ENCODE data around the gene NUP188. TPM values are rescaled to one million over a fixed set of nuclear protein-coding genes. Genes with fewer than 3 reads are reported as not detected.

NUP188 gene
- total and polyA plus RNA-seq, 2 donors (not counting 1 experiment from before 2014, with no cell fraction given), result 42.8 to 83.6 TPM

GRCh38 chr9:128992995-128993394, 45.5 kb downstream of the NUP188 start:
- Histone ChIP-seq H3K4me1 (ENCODE audit: control insufficient read depth in 2 of 2, insufficient read depth in 2 of 2, low read length in 2 of 2) (no peaks in the 10 kb centered on the region), H2AFZ (ENCODE audit: insufficient read depth, low read depth, low read length, poor library complexity, severe bottlenecking) (no peak overlapping the region), H3K4me3 (ENCODE audit: control extremely low read depth in 1 of 5, extremely low read depth in 1 of 5, insufficient read depth in 1 of 5, low read depth in 2 of 5, low read length in 4 of 5) (no peak overlapping the region), H3K27ac (ENCODE audit: low read length in 2 of 2) (no peak overlapping the region), H3K9ac (ENCODE audit: low read length) (no peak overlapping the region), H3K4me2 (replicated peaks; ENCODE audit: low read depth, low read length, poor library complexity, severe bottlenecking) (no peak overlapping the region), H3K36me3 (replicated peaks in 1 of 2; ENCODE audit: control extremely low read depth in 1 of 2, control insufficient read depth in 1 of 2, extremely low read depth in 1 of 2, insufficient read depth in 2 of 2, low read length in 1 of 2) (peaks cover 2 to 74% of the 10 kb centered on the region in 2 experiments), H4K20me1 (ENCODE audit: control insufficient read depth, insufficient read depth, low read length, poor library complexity, severe bottlenecking) (no peaks in the 10 kb centered on the region), H3K79me2 (ENCODE audit: control insufficient read depth, insufficient read depth, low read length) (no peaks in the 10 kb centered on the region), H3K27me3 (replicated peaks in 1 of 4; ENCODE audit: control extremely low read depth in 1 of 4, control insufficient read depth in 3 of 4, insufficient read depth in 4 of 4, low read length in 3 of 4) (no peaks in the 10 kb centered on the region), H3K9me3 (ENCODE audit: control extremely low read depth in 1 of 3, control insufficient read depth in 2 of 3, insufficient read depth in 1 of 3, low read length in 2 of 3) (no peaks in the 10 kb centered on the region)
- Mint-ChIP-seq H3K4me1 (no peaks in the 10 kb centered on the region), H3K4me3 (no peak overlapping the region), H3K27ac (no peak overlapping the region), H3K27me3 (no peaks in the 10 kb centered on the region), H3K9me3 (ENCODE audit: insufficient read depth) (no peaks in the 10 kb centered on the region)
- ChIA-PET CTCF (interaction anchor here (0.9 to 1.5 kb wide), 2 partner anchors 13 to 40 kb away, joined by 3 to 5 read pairs; no protein-coding TSS in a partner anchor), POLR2A (no interaction called here)
- no peak for ATAC-seq (ENCODE audit: low read depth)
- TF ChIP-seq, protein P1, sequence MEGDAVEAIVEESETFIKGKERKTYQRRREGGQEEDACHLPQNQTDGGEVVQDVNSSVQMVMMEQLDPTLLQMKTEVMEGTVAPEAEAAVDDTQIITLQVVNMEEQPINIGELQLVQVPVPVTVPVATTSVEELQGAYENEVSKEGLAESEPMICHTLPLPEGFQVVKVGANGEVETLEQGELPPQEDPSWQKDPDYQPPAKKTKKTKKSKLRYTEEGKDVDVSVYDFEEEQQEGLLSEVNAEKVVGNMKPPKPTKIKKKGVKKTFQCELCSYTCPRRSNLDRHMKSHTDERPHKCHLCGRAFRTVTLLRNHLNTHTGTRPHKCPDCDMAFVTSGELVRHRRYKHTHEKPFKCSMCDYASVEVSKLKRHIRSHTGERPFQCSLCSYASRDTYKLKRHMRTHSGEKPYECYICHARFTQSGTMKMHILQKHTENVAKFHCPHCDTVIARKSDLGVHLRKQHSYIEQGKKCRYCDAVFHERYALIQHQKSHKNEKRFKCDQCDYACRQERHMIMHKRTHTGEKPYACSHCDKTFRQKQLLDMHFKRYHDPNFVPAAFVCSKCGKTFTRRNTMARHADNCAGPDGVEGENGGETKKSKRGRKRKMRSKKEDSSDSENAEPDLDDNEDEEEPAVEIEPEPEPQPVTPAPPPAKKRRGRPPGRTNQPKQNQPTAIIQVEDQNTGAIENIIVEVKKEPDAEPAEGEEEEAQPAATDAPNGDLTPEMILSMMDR (IDR thresholded peaks at IDR 0.05), result no peak
- no peak for TF ChIP-seq EZH2 (IDR thresholded peaks at IDR 0.05; ENCODE audit: borderline replicate concordance, insufficient read depth, low read depth, low read length, poor library complexity, severe bottlenecking)
- intact Hi-C loops (cut with micrococcal nuclease), result no loop called here
- WGBS (ENCODE audit: insufficient coverage), result 98% methylated on average over 7 of the region's 7 CpGs
- no peak for DNase-seq

DNA sequence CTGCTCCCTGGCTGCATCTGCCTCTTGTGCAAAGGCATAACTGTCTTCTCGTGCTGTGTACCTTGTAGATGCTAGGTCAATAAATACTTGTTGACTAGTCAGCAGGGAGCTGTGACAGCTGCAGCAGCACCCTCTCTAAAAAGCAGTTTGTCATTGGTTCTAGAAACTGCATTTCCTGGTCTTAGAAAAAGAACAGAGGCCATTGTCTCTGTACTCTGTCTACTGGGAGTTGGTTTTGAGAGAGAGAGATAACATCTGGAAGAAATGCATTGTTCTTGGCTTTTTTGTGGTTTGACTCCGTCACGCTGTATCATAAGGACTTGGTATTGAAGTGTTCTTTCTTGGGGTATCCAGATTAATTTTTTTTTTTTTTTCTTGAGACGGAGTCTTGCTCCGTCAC, 48.3 kb downstream of the NUP188 start:
- Histone ChIP-seq H3K4me3 (ENCODE audit: control extremely low read depth in 1 of 5, extremely low read depth in 1 of 5, insufficient read depth in 1 of 5, low read depth in 2 of 5, low read length in 4 of 5) (no peak overlapping the region), H3K9ac (ENCODE audit: low read length) (no peak overlapping the region), H3K9me3 (ENCODE audit: control extremely low read depth in 1 of 3, control insufficient read depth in 2 of 3, insufficient read depth in 1 of 3, low read length in 2 of 3) (no peaks in the 10 kb centered on the region), H3K36me3 (replicated peaks in 1 of 2; ENCODE audit: control extremely low read depth in 1 of 2, control insufficient read depth in 1 of 2, extremely low read depth in 1 of 2, insufficient read depth in 2 of 2, low read length in 1 of 2) (peaks cover 0 to 84% of the 10 kb centered on the region in 2 experiments), H3K27me3 (replicated peaks in 1 of 4; ENCODE audit: control extremely low read depth in 1 of 4, control insufficient read depth in 3 of 4, insufficient read depth in 4 of 4, low read length in 3 of 4) (no peaks in the 10 kb centered on the region), H2AFZ (ENCODE audit: insufficient read depth, low read depth, low read length, poor library complexity, severe bottlenecking) (no peak overlapping the region), H3K4me2 (replicated peaks; ENCODE audit: low read depth, low read length, poor library complexity, severe bottlenecking) (no peak overlapping the region), H3K4me1 (ENCODE audit: control insufficient read depth in 2 of 2, insufficient read depth in 2 of 2, low read length in 2 of 2) (no peaks in the 10 kb centered on the region), H3K79me2 (ENCODE audit: control insufficient read depth, insufficient read depth, low read length) (no peaks in the 10 kb centered on the region), H3K27ac (ENCODE audit: low read length in 2 of 2) (no peak overlapping the region), H4K20me1 (ENCODE audit: control insufficient read depth, insufficient read depth, low read length, poor library complexity, severe bottlenecking) (no peaks in the 10 kb centered on the region)
- ChIA-PET CTCF (no interaction called here), POLR2A (no interaction called here)
- Mint-ChIP-seq H3K27me3 (no peaks in the 10 kb centered on the region), H3K4me1 (no peaks in the 10 kb centered on the region), H3K27ac (no peak overlapping the region), H3K9me3 (ENCODE audit: insufficient read depth) (no peaks in the 10 kb centered on the region), H3K4me3 (no peak overlapping the region)
- 100% methylated on average over 1 of the region's 5 CpGs for WGBS (ENCODE audit: insufficient coverage)
- intact Hi-C loops (cut with micrococcal nuclease), result no loop called here
- TF ChIP-seq, protein P1 (IDR thresholded peaks at IDR 0.05), result no peak
- DNase-seq (no peak), ATAC-seq (ENCODE audit: low read depth) (no peak)

Measured in B cell (primary cell).